Measurements from ENCODE around the gene ITIH5.

GRCh38 chr10:7609556-7609955 is 57.2 kb downstream of the ITIH5 start:
- TF ChIP-seq POLR2A (IDR thresholded peaks at IDR 0.05) (no peak), CTCF (IDR thresholded peaks at IDR 0.05) (no peak)
